HCEC 1CT (cell line): ENCODE results near the gene SRGAP3.

Experiments
- DNase-seq: peaks from one replicate; pipeline ENCODE4 v3.0.0-alpha.2; 2017

The SRGAP3 gene

GRCh38 chr3:9198899-9199335 lies 50.5 kb downstream of the SRGAP3 start:
- DNase-seq = no peak

GRCh38 chr3:9198261-9198660 lies 51.2 kb downstream of the SRGAP3 start:
- DNase-seq = no peak

GRCh38 chr3:9196020-9196419 lies 53.4 kb downstream of the SRGAP3 start:
- DNase-seq = no peak

GRCh38 chr3:9195390-9195789 lies 54.1 kb downstream of the SRGAP3 start:
- no peak for DNase-seq

GRCh38 chr3:9194509-9195184 lies 54.8 kb downstream of the SRGAP3 start:
- DNase-seq = no peak

GRCh38 chr3:9193633-9194195 lies 55.7 kb downstream of the SRGAP3 start:
- no peak for DNase-seq

- no peak for DNase-seq
Observed at GRCh38 chr3:9193211-9193610, 56.2 kb downstream of the SRGAP3 start.

GRCh38 chr3:9192248-9193025 lies 57.0 kb downstream of the SRGAP3 start:
- no peak for DNase-seq

GRCh38 chr3:9190276-9190675 lies 59.2 kb downstream of the SRGAP3 start:
- DNase-seq = no peak

GRCh38 chr3:9188583-9188982 lies 60.9 kb downstream of the SRGAP3 start:
- DNase-seq = no peak

GRCh38 chr3:9185701-9186100 lies 63.7 kb downstream of the SRGAP3 start:
- no peak for DNase-seq

GRCh38 chr3:9185046-9185445 lies 64.4 kb downstream of the SRGAP3 start:
- DNase-seq = no peak

GRCh38 chr3:9184461-9184835 lies 65.0 kb downstream of the SRGAP3 start:
- DNase-seq = no peak

GRCh38 chr3:9183811-9184460 lies 65.5 kb downstream of the SRGAP3 start:
- no peak for DNase-seq

GRCh38 chr3:9183011-9183410 lies 66.4 kb downstream of the SRGAP3 start:
- DNase-seq = no peak

- no peak for DNase-seq
Observed at GRCh38 chr3:9180764-9181117, 68.7 kb downstream of the SRGAP3 start.

GRCh38 chr3:9179826-9180763 lies 69.4 kb downstream of the SRGAP3 start:
- DNase-seq = no peak

- DNase-seq = no peak
Observed at GRCh38 chr3:9178697-9179096, 70.7 kb downstream of the SRGAP3 start.

- DNase-seq = no peak
Observed at GRCh38 chr3:9175421-9175820, 74.0 kb downstream of the SRGAP3 start.

- no peak for DNase-seq
Observed at GRCh38 chr3:9173445-9173844, 76.0 kb downstream of the SRGAP3 start.

GRCh38 chr3:9172851-9173321 lies 76.6 kb downstream of the SRGAP3 start:
- no peak for DNase-seq

GRCh38 chr3:9170851-9171160 lies 78.6 kb downstream of the SRGAP3 start:
- no peak for DNase-seq
